SH-SY5Y (cell line): ENCODE data around the gene SLC10A7.

ENCODE experiments used
- GATA2 ChIP-seq: IDR thresholded peaks from 2 replicates; pipeline ENCODE4 v1.6.1; 2011; ENCODE audit warnings: mild to moderate bottlenecking, low read depth, low read length
- GATA3 ChIP-seq: IDR thresholded peaks from 2 replicates; pipeline ENCODE4 v1.6.1; 2011; ENCODE audit warnings: low read depth, mild to moderate bottlenecking, low read length, moderate library complexity

DNA sequence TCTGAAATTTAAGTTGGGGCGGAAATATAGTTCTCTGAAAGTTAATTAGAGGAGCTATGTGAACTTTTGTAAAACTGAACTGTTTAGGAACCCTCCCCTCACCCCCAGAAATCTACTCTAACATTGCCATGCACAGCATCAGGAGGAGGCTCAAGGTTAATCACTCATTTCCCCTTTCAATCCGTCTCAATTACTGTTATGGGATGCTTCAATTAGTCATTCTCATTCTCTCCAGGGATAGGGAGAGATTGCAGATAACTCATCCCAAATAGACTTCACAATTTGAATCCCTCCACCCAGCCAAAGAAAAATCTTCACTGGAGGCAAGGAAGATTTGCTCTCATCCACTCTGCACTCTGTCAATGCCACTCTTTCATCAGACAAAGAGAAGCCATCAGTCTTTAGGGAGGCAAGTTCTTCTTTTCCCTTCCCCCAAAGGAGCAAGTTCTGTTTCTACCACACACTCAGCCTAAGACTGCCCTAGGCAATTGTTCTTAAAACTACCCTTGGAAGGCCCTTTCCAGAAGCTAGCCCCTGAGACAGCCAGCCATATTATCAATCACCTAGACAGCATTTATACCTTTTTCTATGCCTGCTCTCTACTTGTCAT lies 140.4 kb downstream of the SLC10A7 start:
- TF ChIP-seq GATA2 (no peak), GATA3 (no peak)
